SKM-1 treated with dmso at 0.1 percent for 144 hours (cell line): ENCODE results near the gene TMEM144.

Source experiments
- DNase-seq: peaks from one replicate; lab custom pipeline; 2025; ENCODE audit not compliant: unreplicated experiment; lab: John Stamatoyannopoulos, UW

The TMEM144 gene

DNA sequence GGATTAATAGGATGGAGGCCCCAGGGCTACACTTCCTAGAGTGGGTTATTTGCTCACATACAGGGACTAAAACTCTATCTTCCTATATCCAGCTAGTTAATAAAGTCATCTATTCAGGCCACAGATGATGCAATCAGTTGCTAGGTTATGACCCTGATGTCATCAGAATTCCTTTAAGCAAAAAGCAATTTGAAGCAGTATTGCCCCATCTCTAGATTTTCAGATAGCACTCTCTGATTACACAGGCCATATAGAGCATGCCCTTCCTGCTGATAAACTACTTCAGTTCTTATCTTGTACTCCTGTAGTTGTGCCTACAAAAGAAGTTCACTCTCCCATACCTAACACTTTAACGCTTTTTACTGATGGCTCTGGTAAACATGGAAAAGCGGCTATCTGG lies 84.8 kb downstream of the TMEM144 start:
- peak; percentile 33 for DNase-seq

DNA sequence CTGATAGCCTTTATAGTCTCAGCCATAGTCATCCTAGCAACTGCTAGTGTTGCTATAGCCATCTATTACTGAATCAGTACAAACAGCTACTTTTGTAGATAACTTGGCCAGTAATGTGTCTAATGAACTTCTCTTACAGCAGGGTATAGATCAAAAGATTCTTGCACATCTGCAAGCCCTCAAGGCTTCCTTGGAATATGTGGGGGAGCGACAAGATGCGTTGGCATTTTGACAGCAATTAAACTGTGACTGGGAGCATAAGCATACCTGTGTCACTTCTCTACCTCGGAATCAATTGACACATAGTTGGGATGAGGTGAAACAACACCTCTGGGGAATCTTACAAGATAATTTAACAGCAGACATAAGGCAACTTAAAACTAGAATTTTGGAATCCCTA lies 87.6 kb downstream of the TMEM144 start:
- DNase-seq, result no peak

DNA sequence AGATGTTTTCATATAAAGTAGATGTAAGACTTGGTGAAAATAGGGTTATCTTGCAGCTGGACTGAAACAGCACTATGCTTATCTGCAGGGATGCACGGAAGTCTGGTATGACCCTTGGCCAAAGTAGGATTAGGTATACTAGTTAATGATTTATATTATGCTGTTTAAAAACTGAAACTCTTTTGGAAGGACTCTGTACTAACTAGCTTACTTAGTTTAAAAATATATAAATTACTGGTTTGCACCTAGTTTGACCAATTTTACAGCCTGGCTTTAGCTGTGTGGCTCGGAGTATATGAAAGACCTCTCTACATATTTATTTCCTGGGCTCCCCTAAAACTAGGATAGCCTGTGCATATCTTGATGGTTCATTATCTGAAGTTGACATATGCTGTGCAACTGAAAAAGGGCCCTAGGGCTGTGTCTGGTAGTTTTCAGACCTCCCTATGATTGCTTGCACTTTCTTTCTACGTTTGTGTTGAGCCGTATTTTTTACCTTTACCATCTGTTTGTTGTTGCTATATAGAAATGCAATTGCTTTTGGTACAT lies 89.2 kb downstream of the TMEM144 start:
- DNase-seq, result no peak

DNA sequence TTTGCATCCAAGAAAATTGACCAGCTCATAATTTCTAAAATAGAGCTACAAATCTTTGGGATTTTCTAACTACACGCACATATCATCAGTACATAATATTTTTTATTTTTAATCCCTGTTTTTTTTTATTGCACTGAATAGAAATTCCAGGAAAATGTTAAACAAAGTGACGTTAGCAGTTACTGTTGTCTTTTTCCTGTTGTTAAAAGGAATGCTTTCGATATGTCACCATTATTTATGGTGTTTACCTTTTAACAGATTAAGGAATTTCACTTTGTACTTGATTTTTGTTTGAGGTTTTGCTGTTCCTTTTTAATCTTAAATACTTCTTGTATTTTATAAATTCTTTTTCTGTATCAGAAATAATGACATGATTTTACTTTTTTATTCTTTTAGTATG lies 89.7 kb downstream of the TMEM144 start:
- DNase-seq, result no peak

DNA sequence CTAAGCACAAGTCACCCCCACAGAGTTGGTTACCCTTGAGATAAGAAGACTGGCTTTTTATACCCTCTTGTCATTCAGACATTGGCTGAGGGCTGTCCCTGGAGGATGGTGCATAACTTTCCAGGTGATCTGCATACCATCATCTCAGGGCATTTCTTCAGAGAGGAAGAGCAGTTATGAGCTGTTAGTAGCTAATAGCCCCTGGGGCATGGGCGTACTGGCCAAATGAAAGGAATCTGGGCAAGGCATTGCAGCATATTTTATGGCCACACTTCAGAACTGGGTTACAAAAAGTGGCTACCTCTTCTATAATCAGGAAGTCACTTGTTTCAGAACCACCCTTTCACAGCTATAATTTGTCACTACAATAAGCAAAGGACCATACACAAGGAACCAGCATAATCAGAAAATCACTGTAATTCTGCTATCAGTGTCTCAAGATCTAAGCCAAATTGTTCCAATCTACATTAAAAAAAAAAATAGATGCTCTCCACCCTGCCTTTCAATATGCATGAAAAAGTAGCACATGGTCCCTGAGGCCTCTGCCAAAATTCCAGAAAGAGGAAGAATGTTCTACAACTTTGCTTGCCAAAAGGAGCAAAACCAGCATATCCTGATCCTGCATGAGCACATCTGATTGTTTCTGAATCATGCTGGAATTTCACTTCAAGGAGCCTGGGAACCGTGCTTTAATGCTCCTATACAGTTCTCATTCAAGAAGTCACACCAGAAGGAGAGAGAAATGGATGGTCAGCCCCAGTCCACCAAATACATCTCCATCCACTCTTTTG lies 92.0 kb downstream of the TMEM144 start:
- no peak for DNase-seq

GRCh38 chr4:158304694-158305093 lies 94.4 kb downstream of the TMEM144 start:
- DNase-seq, result no peak
